ENCODE data around the gene C1orf35. TPM values are rescaled to one million over a fixed set of nuclear protein-coding genes. Genes with fewer than 3 reads are reported as not detected.

C1orf35 gene
- total RNA-seq, 1 donor: 5.4 TPM

GRCh38 chr1:228125185-228125584 is 22.1 kb upstream of the C1orf35 start:
- TF ChIP-seq CTCF (IDR thresholded peaks at IDR 0.05; ENCODE audit: extremely low read depth, low read depth, low read length): no peak
- Histone ChIP-seq H3K4me2 (ENCODE audit: insufficient read depth, low read length) (no peak overlapping the region), H3K4me1 (ENCODE audit: insufficient read depth, low read length) (peaks cover 2% of the 10 kb centered on the region), H2AFZ (ENCODE audit: low read length) (no peak overlapping the region), H3K27ac (ENCODE audit: low read depth, low read length) (no peak overlapping the region), H3K27me3 (ENCODE audit: insufficient read depth, low read length) (peaks cover 15% of the 10 kb centered on the region), H4K20me1 (ENCODE audit: insufficient read depth, low read length) (no peaks in the 10 kb centered on the region), H3K36me3 (ENCODE audit: insufficient read depth, low read length) (no peaks in the 10 kb centered on the region), H3K79me2 (ENCODE audit: insufficient read depth, low read length) (no peaks in the 10 kb centered on the region), H3K9me3 (ENCODE audit: low read depth, low read length) (no peaks in the 10 kb centered on the region), H3K4me3 (ENCODE audit: insufficient read depth, low read length) (no peak overlapping the region)
- no peak for DNase-seq (ENCODE audit: insufficient read length, low spot score, missing footprints)

- H2AFZ ChIP-seq (ENCODE audit: low read length): no peak overlapping the region
- no peak overlapping the region for H3K4me3 ChIP-seq (ENCODE audit: insufficient read depth, low read length)
- H3K4me2 ChIP-seq (ENCODE audit: insufficient read depth, low read length): no peak overlapping the region
- H3K9me3 ChIP-seq (ENCODE audit: low read depth, low read length): no peaks in the 10 kb centered on the region
- H3K36me3 ChIP-seq (ENCODE audit: insufficient read depth, low read length): no peaks in the 10 kb centered on the region
- TF ChIP-seq CTCF (IDR thresholded peaks at IDR 0.05; ENCODE audit: extremely low read depth, low read depth, low read length): no peak
- no peak overlapping the region for H3K27ac ChIP-seq (ENCODE audit: low read depth, low read length)
- no peak for DNase-seq (ENCODE audit: insufficient read length, low spot score, missing footprints)
- peaks cover 15% of the 10 kb centered on the region for H3K27me3 ChIP-seq (ENCODE audit: insufficient read depth, low read length)
- H4K20me1 ChIP-seq (ENCODE audit: insufficient read depth, low read length): no peaks in the 10 kb centered on the region
- H3K79me2 ChIP-seq (ENCODE audit: insufficient read depth, low read length): no peaks in the 10 kb centered on the region
- H3K4me1 ChIP-seq (ENCODE audit: insufficient read depth, low read length): peaks cover 5% of the 10 kb centered on the region
Measured at GRCh38 chr1:228123505-228123904, 20.4 kb upstream of the C1orf35 start.

- Histone ChIP-seq H3K27me3 (ENCODE audit: insufficient read depth, low read length) (peaks cover 15% of the 10 kb centered on the region), H3K27ac (ENCODE audit: low read depth, low read length) (no peak overlapping the region), H3K4me3 (ENCODE audit: insufficient read depth, low read length) (no peak overlapping the region), H3K4me1 (ENCODE audit: insufficient read depth, low read length) (peaks cover 5% of the 10 kb centered on the region), H2AFZ (ENCODE audit: low read length) (no peak overlapping the region), H4K20me1 (ENCODE audit: insufficient read depth, low read length) (no peaks in the 10 kb centered on the region), H3K9me3 (ENCODE audit: low read depth, low read length) (no peaks in the 10 kb centered on the region), H3K4me2 (ENCODE audit: insufficient read depth, low read length) (no peak overlapping the region), H3K36me3 (ENCODE audit: insufficient read depth, low read length) (no peaks in the 10 kb centered on the region), H3K79me2 (ENCODE audit: insufficient read depth, low read length) (no peaks in the 10 kb centered on the region)
- no peak for DNase-seq (ENCODE audit: insufficient read length, low spot score, missing footprints)
- no peak for TF ChIP-seq CTCF (IDR thresholded peaks at IDR 0.05; ENCODE audit: extremely low read depth, low read depth, low read length)
Measured at GRCh38 chr1:228122921-228123441, 19.9 kb upstream of the C1orf35 start.

DNA sequence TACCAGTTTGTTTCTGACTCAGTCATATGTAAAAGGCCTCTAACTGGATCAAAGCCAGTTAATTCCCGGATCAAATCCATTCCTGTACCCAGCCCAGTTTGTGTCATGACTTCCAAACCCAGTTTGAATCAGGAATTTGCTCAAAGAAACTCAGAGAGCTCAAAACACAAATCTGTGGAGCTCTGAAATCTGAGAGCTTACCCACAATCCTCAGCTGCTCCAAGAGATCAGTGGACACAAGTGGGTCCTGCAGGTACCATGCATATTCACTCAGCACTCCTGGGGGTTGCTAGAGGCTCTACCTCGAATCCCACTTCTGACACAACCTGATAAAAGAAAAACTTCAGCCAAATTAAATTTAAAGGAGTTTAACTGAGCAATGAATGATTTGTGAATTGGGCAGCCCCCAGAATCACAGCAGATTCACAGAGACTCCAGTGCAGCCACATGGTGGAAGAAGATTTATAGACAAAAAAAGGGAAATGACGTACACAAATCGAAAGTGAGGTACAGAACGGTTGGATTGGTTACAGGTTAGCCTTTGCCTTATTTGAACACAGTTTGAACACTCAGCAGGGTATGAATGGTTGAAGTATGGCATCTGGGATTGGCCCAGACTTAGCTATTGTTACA is 17.8 kb upstream of the C1orf35 start:
- H3K4me3 ChIP-seq (ENCODE audit: insufficient read depth, low read length): no peak overlapping the region
- H3K79me2 ChIP-seq (ENCODE audit: insufficient read depth, low read length): no peaks in the 10 kb centered on the region
- no peaks in the 10 kb centered on the region for H3K36me3 ChIP-seq (ENCODE audit: insufficient read depth, low read length)
- H3K4me2 ChIP-seq (ENCODE audit: insufficient read depth, low read length): no peak overlapping the region
- no peak for TF ChIP-seq CTCF (IDR thresholded peaks at IDR 0.05; ENCODE audit: extremely low read depth, low read depth, low read length)
- no peak overlapping the region for H2AFZ ChIP-seq (ENCODE audit: low read length)
- H3K27ac ChIP-seq (ENCODE audit: low read depth, low read length): no peak overlapping the region
- peak; percentile 30 for DNase-seq (ENCODE audit: insufficient read length, low spot score, missing footprints)
- no peaks in the 10 kb centered on the region for H3K9me3 ChIP-seq (ENCODE audit: low read depth, low read length)
- H4K20me1 ChIP-seq (ENCODE audit: insufficient read depth, low read length): no peaks in the 10 kb centered on the region
- H3K27me3 ChIP-seq (ENCODE audit: insufficient read depth, low read length): peaks cover 13% of the 10 kb centered on the region
- peaks cover 5% of the 10 kb centered on the region for H3K4me1 ChIP-seq (ENCODE audit: insufficient read depth, low read length)

All from osteoblast (primary cell).